Muscle layer of duodenum (tissue), 2 donors: ENCODE measurements around the gene DMXL2.
"Not testable (repeated sequence)": the region's sequence is repeated elsewhere in the genome, so short reads cannot be mapped to it uniquely, and the experiment has no call there.

Experiments
- H3K27ac ChIP-seq: one replicate; pipeline ENCODE4 v1.7.0; 2013; ENCODE audit warnings: mild to moderate bottlenecking, low read length
- H3K27me3 ChIP-seq: one replicate; pipeline ENCODE4 v1.7.0; 2013; ENCODE audit warnings: low read depth, mild to moderate bottlenecking, control low read depth, low read length
- H3K36me3 ChIP-seq, 2 donors: one replicate each; pipeline ENCODE4 v1.7.0; 2013; ENCODE audit warnings: low read length in 2 of 2, control low read depth in 1 of 2, mild to moderate bottlenecking in 1 of 2; ENCODE audit not compliant: insufficient read depth in 2 of 2, control insufficient read depth in 1 of 2
- H3K4me1 ChIP-seq, 2 donors: one replicate each; pipeline ENCODE4 v1.7.0; 2013; ENCODE audit warnings: low read length in 2 of 2, mild to moderate bottlenecking in 2 of 2, control low read depth in 1 of 2, moderate library complexity in 1 of 2; ENCODE audit not compliant: insufficient read depth in 2 of 2, control insufficient read depth in 1 of 2
- H3K4me3 ChIP-seq, 2 donors: one replicate each; pipeline ENCODE4 v1.7.0; 2013; ENCODE audit warnings: low read length in 2 of 2, low read depth in 1 of 2, mild to moderate bottlenecking in 1 of 2
- H3K9me3 ChIP-seq, 2 donors: one replicate each; pipeline ENCODE4 v1.7.0; 2013; ENCODE audit warnings: low read length in 2 of 2, control low read depth in 1 of 2, mild to moderate bottlenecking in 1 of 2; ENCODE audit not compliant: control insufficient read depth in 1 of 2
- donor health status: healthy.

Gene DMXL2

GRCh38 chr15:51648101-51648500 lies 25.5 kb upstream of the DMXL2 start:
- not testable (repeated sequence) for H3K9me3 ChIP-seq, H3K27ac ChIP-seq, H3K36me3 ChIP-seq, H3K27me3 ChIP-seq, H3K4me3 ChIP-seq, H3K4me1 ChIP-seq

GRCh38 chr15:51647128-51647562 lies 24.6 kb upstream of the DMXL2 start:
- H3K27me3 ChIP-seq, result no peaks in the 10 kb centered on the region
- no peak overlapping the region for H3K4me3 ChIP-seq
- H3K9me3 ChIP-seq, result no peaks in the 10 kb centered on the region
- no peak overlapping the region for H3K27ac ChIP-seq
- H3K4me1 ChIP-seq, result no peaks in the 10 kb centered on the region
- H3K36me3 ChIP-seq, result no peaks in the 10 kb centered on the region

GRCh38 chr15:51642696-51643095 lies 20.1 kb upstream of the DMXL2 start:
- Histone ChIP-seq H3K36me3 (no peaks in the 10 kb centered on the region), H3K27me3 (no peaks in the 10 kb centered on the region), H3K4me3 (no peak overlapping the region), H3K4me1 (no peaks in the 10 kb centered on the region), H3K9me3 (no peaks in the 10 kb centered on the region), H3K27ac (no peak overlapping the region)

- H3K9me3 ChIP-seq, result no peaks in the 10 kb centered on the region
- H3K36me3 ChIP-seq, result no peaks in the 10 kb centered on the region
- H3K4me1 ChIP-seq, result no peaks in the 10 kb centered on the region
- no peak overlapping the region for H3K27ac ChIP-seq
- no peaks in the 10 kb centered on the region for H3K27me3 ChIP-seq
- no peak overlapping the region for H3K4me3 ChIP-seq
Measured at GRCh38 chr15:51641490-51642130, 19.0 kb upstream of the DMXL2 start.

GRCh38 chr15:51634591-51635198 lies 12.1 kb upstream of the DMXL2 start:
- H3K4me3 ChIP-seq, result no peak overlapping the region
- no peaks in the 10 kb centered on the region for H3K9me3 ChIP-seq
- no peaks in the 10 kb centered on the region for H3K36me3 ChIP-seq
- H3K27ac ChIP-seq, result no peak overlapping the region
- H3K27me3 ChIP-seq, result no peaks in the 10 kb centered on the region
- no peaks in the 10 kb centered on the region for H3K4me1 ChIP-seq

GRCh38 chr15:51629612-51630011 lies 7.0 kb upstream of the DMXL2 start:
- H3K4me3 ChIP-seq, result no peak overlapping the region
- no peaks in the 10 kb centered on the region for H3K9me3 ChIP-seq
- no peaks in the 10 kb centered on the region for H3K27me3 ChIP-seq
- H3K27ac ChIP-seq, result no peak overlapping the region
- H3K4me1 ChIP-seq, result no peaks in the 10 kb centered on the region
- no peaks in the 10 kb centered on the region for H3K36me3 ChIP-seq

GRCh38 chr15:51625236-51625635 lies 2.7 kb upstream of the DMXL2 start:
- Histone ChIP-seq H3K27ac (no peak overlapping the region), H3K9me3 (no peaks in the 10 kb centered on the region), H3K27me3 (no peaks in the 10 kb centered on the region), H3K4me3 (no peak overlapping the region), H3K4me1 (peaks cover 6 to 13% of the 10 kb centered on the region in 2 donors), H3K36me3 (no peaks in the 10 kb centered on the region)

- H3K4me3 ChIP-seq, result no peak overlapping the region
- H3K27ac ChIP-seq, result no peak overlapping the region
- no peaks in the 10 kb centered on the region for H3K36me3 ChIP-seq
Measured at GRCh38 chr15:51624022-51624421, 1.5 kb upstream of the DMXL2 start.

GRCh38 chr15:51623386-51623938 lies 891 bp upstream of the DMXL2 start:
- H3K27me3 ChIP-seq, result no peaks in the 10 kb centered on the region
- peak overlapping the region; percentile 67 for H3K27ac ChIP-seq
- peaks cover 6 to 13% of the 10 kb centered on the region in 2 donors for H3K4me1 ChIP-seq
- H3K4me3 ChIP-seq, result peak overlapping the region; percentile 75 to 96
- no peaks in the 10 kb centered on the region for H3K9me3 ChIP-seq
- no peaks in the 10 kb centered on the region for H3K36me3 ChIP-seq

More at GRCh38 chr15:51624022-51624421, 1.5 kb upstream of the DMXL2 start:
- Histone ChIP-seq H3K4me1 (peaks cover 6 to 13% of the 10 kb centered on the region in 2 donors), H3K27me3 (no peaks in the 10 kb centered on the region), H3K9me3 (no peaks in the 10 kb centered on the region)

- H3K27ac ChIP-seq, result peak overlapping the region; percentile 56
- H3K9me3 ChIP-seq, result no peaks in the 10 kb centered on the region
Measured at GRCh38 chr15:51621936-51622603, 501 bp downstream of the DMXL2 start.

GRCh38 chr15:51621155-51621765 lies 1.3 kb downstream of the DMXL2 start:
- Histone ChIP-seq H3K27me3 (no peaks in the 10 kb centered on the region), H3K36me3 (no peaks in the 10 kb centered on the region), H3K27ac (peak overlapping the region; percentile 56), H3K9me3 (no peaks in the 10 kb centered on the region), H3K4me1 (peaks cover 6 to 13% of the 10 kb centered on the region in 2 donors), H3K4me3 (peak overlapping the region; percentile 75 to 96)

More at GRCh38 chr15:51621936-51622603, 501 bp downstream of the DMXL2 start:
- Histone ChIP-seq H3K36me3 (no peaks in the 10 kb centered on the region), H3K4me3 (peak overlapping the region; percentile 75 to 96), H3K4me1 (peaks cover 6 to 13% of the 10 kb centered on the region in 2 donors), H3K27me3 (no peaks in the 10 kb centered on the region)
